ENCODE data around the gene TNFRSF25.
"Not testable (repeated sequence)": the region's sequence is repeated elsewhere in the genome, so short reads cannot be mapped to it uniquely, and the experiment has no call there.

Gene TNFRSF25

DNA sequence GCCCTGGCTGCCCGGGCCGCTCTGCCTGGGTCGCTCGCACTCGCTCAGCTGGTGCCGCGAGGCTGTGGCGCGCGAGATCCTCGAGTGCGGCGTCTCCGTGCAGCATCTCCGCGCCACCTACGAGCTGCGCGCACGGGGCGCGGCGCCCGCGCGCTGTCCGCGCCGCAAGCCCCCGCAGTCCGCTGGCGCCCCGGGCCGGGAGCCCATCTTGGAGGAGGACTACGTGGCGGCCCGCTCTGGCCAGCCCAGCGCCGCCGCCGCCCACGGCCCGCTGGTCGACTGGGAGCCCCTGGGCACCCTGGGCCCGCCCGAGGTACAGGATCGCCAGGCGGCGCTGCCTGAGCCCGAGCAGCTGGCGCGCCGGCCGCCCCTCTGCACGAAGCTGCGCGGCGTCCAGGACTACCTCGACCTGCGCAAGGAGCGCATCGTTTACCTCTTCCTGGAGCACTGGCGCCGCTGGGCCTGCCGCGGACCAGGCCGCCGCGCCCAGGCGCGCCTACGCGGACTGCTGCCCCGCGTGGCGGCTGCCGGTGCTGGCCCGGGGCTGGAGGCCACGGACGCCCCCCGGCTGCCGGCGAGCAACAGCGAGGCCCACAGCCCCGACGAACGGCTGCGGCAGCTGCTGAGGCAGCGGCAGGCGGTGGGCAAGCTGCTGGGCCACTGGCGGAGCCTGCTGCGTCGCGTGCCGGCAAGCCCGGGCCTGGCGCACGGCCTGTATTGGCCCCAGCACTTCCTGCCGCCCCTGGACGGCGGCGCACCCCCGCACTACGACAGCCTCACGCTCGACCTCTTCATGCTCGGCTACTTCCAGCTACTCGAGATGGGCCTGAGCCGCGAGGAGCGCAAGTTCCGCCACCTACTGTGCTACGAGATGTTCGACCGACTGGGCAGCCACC is 10.9 kb downstream of the TNFRSF25 start:
- no peak for DNase-seq (ENCODE audit: low read depth in 2 of 2, low spot score in 1 of 2)

DNA sequence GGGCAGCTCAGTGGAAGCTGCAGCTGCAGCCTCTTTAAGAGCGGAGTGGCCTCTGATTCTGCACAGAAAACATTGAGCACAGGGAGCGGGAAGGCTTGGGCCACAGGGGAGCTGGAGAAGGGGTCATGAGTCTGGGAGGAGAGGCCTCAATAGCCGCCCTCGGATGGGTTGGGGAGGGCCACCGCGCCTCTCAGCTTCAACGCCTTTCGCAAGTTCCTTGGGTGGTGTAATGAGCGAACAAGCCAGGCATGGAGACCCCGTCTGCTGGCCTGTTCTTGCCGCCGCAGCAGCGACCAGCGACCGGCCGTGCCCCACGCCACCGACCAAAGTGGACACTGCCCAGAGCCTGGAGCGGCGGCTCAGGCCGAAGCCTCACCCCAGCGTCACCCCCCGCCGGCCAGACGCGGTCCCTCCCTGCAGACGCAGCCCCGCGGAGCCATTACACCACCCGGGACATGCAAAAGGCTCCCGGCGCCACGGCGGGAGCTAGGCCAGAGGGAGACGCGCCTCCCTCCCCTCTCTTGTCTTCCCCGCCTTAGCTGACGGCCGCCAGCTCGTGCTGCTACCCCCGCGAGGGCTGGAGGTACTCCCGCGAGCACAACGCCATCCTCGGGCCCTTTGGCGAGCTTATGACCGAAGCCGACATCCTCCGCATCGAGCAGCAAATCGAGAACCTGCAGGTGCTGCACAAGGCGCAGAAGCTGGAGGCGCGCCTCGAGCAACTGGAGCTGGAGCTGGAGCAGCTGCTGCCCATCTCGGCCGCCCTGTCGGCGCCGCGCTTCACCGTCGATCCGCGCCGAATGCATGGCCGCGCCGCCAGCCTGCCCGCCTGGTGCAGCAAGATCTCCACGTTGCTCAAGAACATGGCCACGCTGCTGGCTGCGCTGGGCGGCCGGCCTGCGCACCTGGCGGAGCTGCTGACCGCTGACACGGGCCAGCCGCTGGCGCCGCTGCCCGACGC is 11.8 kb downstream of the TNFRSF25 start:
- not testable (repeated sequence) for DNase-seq (ENCODE audit: low read depth in 2 of 2, low spot score in 1 of 2)

DNA sequence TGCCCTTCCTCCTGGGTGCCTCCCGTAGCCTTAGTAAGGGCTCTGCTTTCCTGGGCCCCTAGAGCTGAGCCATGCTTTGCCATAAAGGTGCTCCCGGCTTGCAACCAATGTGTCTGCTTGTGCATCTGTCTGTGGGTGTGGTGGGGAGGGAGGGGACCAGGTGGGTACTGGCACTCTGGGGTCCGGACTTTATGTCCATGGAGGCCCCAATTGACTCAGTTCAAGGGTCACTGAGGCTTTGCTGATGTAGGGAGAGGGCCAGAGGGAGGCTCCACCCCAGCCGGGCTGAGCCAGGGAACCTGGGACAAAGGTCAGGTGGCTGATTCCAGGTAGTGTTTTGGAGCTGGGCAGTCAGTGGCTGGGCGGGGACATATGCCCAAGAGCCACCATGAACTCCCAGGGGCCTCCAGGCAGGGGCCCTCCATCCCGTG is 15.0 kb downstream of the TNFRSF25 start:
- no peak for DNase-seq (ENCODE audit: low read depth in 2 of 2, low spot score in 1 of 2)

DNA sequence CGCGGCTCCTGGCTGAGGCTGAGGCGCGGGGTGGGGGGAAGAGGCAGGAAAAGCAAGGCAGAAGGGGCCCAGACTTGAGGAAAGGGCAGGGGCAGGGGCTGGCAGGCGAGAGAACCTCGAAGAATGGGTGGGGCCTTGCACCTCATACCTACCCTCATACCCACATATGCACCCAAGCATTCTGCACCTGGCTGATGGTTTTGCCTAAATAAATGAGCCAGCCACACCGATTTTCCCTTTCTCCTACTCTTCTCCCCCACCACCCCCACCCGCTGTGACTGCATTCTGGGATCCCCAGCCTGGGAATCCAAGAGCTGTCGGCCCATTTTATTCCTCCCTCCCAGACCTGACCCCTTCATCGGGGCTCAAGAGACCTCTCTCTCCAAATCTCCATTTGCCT is 15.5 kb downstream of the TNFRSF25 start:
- DNase-seq (ENCODE audit: low read depth in 2 of 2, low spot score in 1 of 2): not testable (repeated sequence)

DNA sequence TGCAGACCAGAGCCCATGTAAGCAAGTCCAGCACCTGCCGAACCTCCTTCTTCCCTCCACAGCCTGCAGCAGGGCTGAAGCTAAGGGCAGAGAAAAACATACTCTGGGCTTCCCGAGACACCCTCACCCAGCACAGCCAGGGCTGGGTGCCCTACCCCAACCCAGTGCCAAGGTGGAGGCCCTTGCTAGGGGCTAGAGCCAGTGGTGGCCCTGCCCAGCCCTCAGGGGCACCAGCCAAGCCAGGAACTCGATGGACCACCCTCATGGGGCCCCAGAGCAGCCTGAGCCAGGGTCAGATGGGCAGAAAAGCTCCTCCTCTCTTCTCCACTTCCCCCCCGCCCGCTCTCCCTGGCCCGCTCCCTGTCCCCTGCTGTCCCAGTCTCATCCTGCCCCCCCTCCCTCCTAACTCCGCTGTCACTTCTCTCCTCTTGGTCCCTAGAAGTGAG is 15.9 kb downstream of the TNFRSF25 start:
- DNase-seq (ENCODE audit: low read depth in 2 of 2, low spot score in 1 of 2): no peak

DNA sequence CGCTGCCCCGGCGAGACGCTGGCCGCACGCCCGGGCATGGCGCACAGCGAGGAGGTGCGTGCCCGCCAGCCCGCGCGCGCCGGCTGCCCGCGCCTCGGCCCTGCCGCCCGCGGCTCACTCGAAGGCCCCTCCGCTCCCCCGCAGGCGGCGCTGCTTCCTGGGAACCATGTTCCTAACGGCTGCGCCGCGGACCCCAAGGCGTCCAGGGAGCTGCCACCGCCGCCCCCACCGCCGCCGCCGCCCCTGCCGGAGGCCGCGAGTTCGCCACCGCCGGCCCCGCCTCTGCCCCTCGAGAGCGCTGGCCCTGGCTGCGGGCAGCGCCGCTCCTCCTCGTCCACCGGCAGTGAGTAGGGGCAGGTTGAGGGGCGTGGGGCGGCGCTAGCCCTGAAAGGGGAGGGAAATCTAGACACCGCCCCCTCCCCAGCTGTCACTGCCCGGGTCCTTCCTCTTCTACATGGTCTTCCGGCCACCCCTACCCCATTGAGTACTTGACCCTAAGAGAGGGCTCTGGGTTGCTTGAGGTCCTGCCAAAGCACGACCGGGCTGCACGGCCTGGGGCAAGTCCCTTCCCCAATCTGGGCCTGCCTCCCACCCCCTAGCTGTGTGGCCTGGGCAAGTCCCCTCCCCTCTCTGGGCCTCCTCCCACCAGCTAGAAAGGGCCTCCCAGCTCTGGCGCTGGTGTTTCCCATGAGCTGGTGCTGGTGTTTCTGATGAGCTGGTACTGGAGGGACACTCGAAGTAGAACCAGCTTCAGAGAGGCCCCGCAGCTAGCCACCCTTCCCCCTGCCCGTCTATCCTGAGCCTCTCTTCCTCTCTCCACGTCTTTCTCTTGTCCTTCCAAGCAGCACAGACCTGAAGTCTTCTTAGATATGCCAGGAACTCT is 17.0 kb downstream of the TNFRSF25 start:
- no peak for DNase-seq (ENCODE audit: low read depth in 2 of 2, low spot score in 1 of 2)

DNA sequence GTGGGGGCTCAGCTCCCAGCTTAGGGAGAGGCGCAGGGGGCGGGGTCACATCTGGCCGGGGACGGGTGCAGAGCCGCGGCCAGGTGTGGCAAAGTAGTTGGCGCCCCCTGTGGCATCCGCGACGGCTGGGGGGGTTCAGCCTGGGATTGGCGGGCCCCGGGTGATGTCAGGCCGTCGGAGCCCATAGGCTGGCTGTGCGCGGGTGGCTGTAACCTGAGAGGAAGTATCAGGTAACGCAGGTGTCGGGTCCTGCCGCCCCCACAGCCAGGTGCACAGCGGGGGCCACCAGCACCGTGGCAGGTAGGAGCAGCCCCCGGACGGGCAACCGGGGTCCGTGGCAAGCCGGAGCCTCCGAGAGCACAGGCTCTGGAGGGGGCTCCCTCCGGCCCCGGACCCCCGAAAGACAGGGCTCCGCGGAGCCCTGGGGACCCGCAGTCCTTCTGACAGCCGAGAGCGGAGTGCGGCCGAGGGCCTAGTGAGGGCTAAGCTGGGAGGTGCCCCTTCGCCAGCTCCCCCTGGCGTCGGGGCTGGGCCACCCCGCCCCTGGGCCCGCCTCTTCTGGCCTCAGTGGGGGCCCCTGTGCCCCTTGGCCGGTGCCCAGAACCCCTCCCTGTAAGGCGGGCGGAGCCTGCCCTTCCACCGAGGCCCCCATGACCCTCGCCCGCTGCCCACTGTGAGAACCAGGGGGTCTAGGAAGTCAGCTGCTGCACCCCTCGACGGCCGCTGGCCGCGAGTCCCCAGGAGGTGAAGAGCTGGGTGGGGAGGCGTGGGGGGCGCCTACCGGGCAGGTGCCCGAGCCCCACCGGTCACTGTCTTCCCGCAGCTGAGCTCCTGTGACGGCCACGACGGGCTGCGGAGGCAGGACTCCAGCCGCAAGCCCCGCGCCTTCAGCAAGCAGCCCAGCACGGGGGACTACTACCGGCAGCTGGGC is 17.9 kb downstream of the TNFRSF25 start:
- DNase-seq (ENCODE audit: low read depth in 2 of 2, low spot score in 1 of 2): no peak

DNA sequence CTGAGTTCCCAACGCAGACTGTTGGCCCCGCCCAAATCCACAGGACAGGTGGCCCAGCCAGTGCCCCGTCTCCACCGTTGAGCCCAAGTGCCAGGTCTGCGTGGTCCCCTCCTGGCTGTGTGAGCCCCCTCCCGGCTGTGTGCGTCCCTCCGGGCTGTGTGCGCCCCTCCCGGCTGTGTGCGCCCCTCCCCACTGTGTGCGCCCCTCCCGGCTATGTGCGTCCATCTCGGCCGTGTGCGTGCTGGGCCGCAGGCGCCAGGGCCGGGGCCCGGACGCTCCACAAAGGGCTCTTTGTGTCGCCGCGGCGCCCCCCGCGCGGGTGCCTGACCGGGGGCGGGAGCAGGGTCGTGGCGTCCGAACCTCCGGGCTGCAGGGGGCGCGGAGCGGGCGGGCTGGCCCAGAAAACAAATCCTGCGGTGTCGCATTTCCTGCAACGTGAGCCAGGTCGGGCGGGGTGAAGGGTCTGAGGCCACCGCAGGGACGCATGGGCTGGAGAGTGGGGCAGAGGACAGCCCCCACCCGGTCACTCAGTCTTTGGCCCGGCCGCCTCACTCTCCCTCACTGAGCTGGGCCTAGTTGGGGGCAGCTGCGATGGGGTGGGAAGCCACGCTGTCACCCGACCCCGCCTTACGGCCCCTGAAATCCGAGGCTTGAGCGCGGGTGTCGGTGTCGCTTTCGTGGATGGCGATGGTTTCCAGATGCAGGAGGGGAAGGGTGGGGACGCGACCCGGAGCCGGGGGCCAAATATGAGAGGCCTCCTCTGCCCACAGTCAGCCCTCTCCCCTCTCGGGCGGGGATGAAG is 18.8 kb downstream of the TNFRSF25 start:
- DNase-seq (ENCODE audit: low read depth in 2 of 2, low spot score in 1 of 2): no peak

DNA sequence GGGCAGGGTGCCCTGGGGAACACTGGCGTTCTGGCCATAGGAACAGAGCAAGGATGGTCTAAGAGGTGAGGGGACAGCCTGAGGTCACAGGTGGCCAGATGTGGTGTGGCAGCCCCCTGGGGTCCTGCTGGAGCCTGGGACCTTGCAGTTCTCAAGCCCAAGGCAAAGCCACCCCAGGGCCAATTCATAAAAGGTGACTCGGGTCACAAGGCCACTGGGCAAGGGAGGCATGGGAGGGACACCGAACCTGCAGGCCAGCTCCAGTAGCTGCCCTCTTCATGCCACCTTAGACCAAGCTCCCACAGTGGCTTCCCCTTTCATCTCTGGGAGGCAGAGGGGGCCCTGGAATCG is 19.3 kb downstream of the TNFRSF25 start:
- DNase-seq (ENCODE audit: low read depth in 2 of 2, low spot score in 1 of 2): no peak

DNA sequence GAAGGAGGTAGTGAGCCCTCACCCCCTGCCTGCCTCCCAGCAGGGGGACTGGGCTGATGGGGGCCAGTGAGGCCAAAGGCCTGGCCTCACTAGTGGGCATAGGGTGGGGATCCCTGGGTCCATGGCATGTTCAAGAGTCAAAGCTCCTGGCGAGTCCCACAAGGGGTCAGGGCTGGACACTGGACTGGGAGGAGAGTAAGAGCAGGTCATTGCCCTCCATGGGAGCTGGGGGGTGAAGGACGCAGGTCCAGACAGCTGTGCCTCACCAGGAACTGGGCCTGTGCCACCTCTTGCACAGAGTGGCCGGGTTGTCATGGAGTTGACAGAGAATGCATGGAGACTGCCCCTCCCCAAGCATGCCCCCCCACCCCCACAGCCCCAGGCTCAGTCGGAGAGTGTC is 20.0 kb downstream of the TNFRSF25 start:
- DNase-seq (ENCODE audit: low read depth in 2 of 2, low spot score in 1 of 2): not testable (repeated sequence)

DNA sequence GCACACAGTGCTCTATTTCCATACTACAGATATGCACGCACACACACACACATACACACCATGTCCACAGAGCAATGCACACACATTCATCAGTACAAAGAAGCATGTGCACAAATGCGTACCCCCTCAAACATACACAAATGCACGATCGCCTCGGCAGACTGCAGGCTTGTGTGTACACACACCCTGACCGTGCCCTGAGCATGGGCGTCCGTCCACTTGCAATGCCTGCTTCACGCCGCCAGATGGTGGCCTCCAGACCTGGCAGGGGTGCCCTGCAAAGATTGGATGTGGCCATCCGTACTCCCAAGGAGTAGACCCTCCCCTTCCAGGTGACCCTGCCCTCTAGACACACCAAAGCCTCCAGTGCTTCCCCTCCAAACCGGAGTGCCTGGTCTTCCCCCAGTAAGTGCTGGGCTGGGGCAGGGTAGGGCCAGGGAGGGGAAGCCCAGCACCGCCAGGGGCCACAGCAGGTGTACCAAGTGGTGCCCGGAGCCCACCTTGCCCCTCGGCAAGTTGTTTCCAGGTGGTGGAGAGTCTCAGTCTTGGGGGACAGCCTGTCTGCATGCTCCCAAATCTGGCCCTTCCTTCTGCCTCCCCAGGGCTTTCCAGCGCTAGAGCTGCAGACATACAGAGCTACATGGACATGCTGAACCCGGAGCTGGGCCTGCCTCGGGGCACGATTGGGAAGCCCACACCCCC is 20.8 kb downstream of the TNFRSF25 start:
- DNase-seq (ENCODE audit: low read depth in 2 of 2, low spot score in 1 of 2): no peak

DNA sequence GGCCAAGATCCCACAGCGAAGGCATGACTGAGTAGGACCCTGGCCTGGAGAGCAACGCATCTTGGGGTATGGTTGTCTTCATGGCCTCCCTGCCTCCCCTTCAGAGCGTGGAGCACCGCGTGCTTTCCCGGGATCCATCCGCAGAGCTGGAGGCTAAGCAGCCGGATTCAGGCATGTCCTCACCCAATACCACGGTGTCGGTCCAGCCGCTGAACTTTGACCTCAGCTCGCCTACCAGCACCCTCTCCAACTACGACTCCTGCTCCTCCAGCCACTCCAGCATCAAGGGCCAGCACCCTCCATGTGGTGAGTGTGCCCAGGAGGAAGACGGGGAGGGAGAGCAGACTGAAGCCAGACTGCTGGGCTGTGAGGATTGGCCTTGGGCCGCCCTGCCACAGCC is 21.6 kb downstream of the TNFRSF25 start:
- no peak for DNase-seq (ENCODE audit: low read depth in 2 of 2, low spot score in 1 of 2)

DNA sequence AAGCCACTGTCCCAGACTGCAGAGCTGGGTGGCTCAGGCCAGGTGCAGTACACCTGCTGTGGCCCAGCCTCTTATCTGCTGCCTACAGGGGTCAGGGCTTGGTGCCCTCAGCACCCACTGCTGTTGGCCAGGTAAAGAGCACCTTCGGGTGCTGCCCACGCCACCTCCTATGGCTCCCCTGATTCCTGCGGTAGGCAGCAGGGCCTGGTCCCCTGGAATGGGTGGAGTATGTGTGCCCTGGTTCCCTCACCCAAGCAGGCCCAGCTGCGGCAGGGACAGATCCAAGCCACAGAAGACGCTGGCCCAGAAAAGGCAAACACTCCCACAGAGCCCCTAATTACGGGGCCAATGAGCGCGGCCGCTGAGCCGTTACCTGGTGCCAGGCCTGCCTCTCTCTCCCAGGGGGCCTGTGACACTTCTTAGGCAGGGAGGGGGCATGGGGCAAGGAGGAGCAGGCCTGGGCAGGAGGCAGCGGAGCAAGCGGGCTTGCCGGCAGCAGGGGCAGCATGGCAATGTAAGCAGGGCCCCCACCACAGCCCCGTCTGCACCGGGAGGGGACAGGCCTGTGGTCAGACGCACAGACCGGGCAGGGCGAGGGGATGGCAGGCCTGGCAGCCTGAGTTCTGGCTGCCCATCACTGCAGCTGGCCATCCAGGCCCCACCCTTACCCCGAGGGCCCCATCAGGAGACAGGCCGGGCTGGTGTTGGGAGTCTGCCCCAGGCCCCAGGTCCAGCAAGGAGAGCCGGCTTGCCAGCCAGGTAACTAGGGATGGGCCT is 22.4 kb downstream of the TNFRSF25 start:
- DNase-seq (ENCODE audit: low read depth in 2 of 2, low spot score in 1 of 2): no peak

DNA sequence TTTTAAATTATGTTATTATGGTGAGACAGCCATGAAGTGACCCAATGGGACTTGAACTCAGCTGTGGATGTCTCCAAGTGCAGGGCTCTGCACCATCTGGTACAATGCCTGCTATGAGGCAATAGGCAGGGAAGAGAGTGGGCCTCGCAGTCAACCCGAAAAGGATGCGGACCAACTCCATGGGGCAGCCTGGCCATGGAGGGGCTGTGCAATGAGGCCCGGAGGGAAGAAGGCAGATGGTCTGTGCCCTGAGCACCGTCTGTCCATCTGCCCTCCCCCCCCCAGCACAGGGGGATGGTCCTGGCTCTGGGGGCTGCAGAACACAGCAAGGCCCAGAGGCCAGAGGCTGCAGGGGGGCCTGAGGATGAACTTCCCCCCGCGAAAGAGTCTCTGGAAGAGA is 24.4 kb downstream of the TNFRSF25 start:
- DNase-seq (ENCODE audit: low read depth in 2 of 2, low spot score in 1 of 2): no peak

DNA sequence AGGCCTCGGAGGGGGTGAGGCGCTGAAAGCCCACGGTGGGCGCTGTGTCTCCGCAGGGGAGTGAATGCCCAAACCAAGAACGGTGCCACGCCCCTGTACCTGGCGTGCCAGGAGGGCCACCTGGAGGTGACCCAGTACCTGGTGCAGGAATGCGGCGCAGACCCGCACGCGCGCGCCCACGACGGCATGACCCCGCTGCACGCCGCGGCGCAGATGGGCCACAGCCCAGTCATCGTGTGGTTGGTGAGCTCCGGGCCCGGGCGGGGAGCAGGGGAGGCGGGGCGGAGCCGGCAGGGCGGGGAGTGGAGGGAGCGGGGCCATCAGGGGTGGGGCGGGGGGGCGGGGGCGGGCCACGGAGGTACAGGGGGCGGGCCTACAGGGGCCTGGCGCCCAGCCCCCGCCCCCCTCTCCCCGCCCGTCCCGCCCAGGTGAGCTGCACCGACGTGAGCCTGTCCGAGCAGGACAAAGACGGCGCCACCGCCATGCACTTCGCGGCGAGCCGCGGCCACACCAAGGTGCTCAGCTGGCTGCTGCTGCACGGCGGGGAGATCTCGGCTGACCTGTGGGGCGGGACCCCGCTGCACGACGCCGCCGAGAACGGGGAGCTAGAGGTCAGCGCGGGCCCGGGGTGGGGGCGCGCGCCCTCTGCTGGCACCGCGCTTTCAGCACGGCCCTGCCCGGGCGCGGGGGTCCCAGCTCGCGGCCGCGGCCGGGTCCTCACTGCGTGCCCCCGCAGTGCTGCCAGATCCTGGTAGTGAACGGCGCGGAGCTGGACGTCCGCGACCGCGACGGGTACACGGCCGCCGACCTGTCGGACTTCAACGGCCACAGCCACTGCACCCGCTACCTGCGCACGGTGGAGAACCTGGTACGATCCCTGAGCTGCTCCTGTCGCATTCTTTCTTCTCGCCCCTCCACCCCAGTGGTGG is 25.5 kb downstream of the TNFRSF25 start:
- DNase-seq (ENCODE audit: low read depth in 2 of 2, low spot score in 1 of 2): peak in 1 of 2 donors; percentile 53

DNA sequence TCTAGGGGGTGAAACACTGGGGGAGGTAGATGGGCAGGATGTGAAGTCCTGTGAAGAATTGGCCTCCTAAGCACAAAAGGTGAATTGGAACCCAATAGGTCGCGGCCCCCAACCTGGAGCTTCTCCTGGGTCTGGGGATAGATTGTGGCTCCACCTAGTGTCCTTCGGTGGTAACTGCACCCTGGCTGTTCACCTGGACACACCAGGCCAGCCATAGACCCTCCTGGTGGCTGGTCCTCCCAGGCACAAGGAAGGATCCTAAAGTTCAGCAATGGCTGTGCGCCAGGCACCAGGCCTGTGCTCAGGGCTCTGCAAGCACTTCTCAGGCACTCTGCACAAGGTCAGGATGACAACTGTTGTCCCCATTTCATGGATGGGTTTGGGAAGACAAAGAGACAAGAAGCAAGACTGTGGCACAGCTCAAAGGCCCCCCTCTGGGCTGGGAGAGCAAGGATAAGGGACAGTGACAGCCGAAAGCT is 27.9 kb downstream of the TNFRSF25 start:
- DNase-seq (ENCODE audit: low read depth in 2 of 2, low spot score in 1 of 2): peak; percentile 41 to 52
